AG10803 (cell line): ENCODE data around the gene CTSD.

Experiments used
- DNase-seq: peaks from one replicate; pipeline ENCODE4 v3.0.0; 2010; ENCODE audit warnings: low read depth
- H3K4me3 ChIP-seq: 2 replicates; pipeline ENCODE4 v1.5.1; 2011; ENCODE audit warnings: mild to moderate bottlenecking, low read length, control low read depth
- CTCF ChIP-seq: conservative IDR thresholded peaks from 2 replicates; pipeline ENCODE4 v1.5.1; 2011; ENCODE audit warnings: mild to moderate bottlenecking, low read length, control low read depth, inconsistent platforms

The CTSD gene

GRCh38 chr11:1759851-1760220, 3.9 kb downstream of the CTSD start:
- no peak for DNase-seq
- no peak for TF ChIP-seq CTCF
- no peak overlapping the region for H3K4me3 ChIP-seq

- H3K4me3 ChIP-seq, result no peak overlapping the region
- no peak for DNase-seq
- TF ChIP-seq CTCF, result no peak
Measured at GRCh38 chr11:1759151-1759850, 4.4 kb downstream of the CTSD start.

- TF ChIP-seq CTCF, result no peak
- H3K4me3 ChIP-seq, result no peak overlapping the region
- DNase-seq, result no peak
Measured at GRCh38 chr11:1758611-1759150, 5.0 kb downstream of the CTSD start.

GRCh38 chr11:1757861-1758610, 5.7 kb downstream of the CTSD start:
- H3K4me3 ChIP-seq, result no peak overlapping the region
- no peak for DNase-seq

GRCh38 chr11:1756791-1757771, 6.6 kb downstream of the CTSD start:
- DNase-seq, result no peak
- no peak for TF ChIP-seq CTCF

More at GRCh38 chr11:1757861-1758610, 5.7 kb downstream of the CTSD start:
- TF ChIP-seq CTCF, result no peak

GRCh38 chr11:1755692-1756561, 7.8 kb downstream of the CTSD start:
- H3K4me3 ChIP-seq, result no peak overlapping the region
- no peak for DNase-seq
- no peak for TF ChIP-seq CTCF

More at GRCh38 chr11:1756791-1757771, 6.6 kb downstream of the CTSD start:
- H3K4me3 ChIP-seq, result no peak overlapping the region
